ENCODE measurements around the gene SLC25A6. TPM values are rescaled to one million over a fixed set of nuclear protein-coding genes. Genes with fewer than 3 reads are reported as not detected.

The SLC25A6 gene
- total and polyA plus RNA-seq, 9 of the 15 experiments (the other 6 are each of a cell fraction or from before 2014, with no cell fraction given): 24.6 to 330 (median 129) TPM

- TF ChIP-seq TEAD2 (tag; IDR thresholded peaks at IDR 0.05): no peak
- TF ChIP-seq FOSL1 (tag; conservative IDR thresholded peaks at IDR 0.05): no peak
- TF ChIP-seq MAFF (IDR thresholded peaks at IDR 0.05; ENCODE audit: low read length): no peak
- TF ChIP-seq ZZZ3 (IDR thresholded peaks at IDR 0.05): no peak
- TF ChIP-seq MAFG (tag; conservative IDR thresholded peaks at IDR 0.05): no peak
- no peak for TF ChIP-seq HNRNPL (IDR thresholded peaks at IDR 0.05; ENCODE audit: low read depth, low read length)
Observed at GRCh38 chrX:1397441-1398270, 5.7 kb upstream of the SLC25A6 start (continued).

GRCh38 chrX:1397001-1397400 is 5.1 kb upstream of the SLC25A6 start:
- ATAC-seq (no peak), FAIRE-seq (no peak), DNase-seq (ENCODE audit: extremely low read depth in 1 of 4, low spot score in 3 of 4) (no peak)
- no peak overlapping the region for H3K9ac ChIP-seq (ENCODE audit: insufficient read depth in 1 of 2, low read depth in 2 of 2, low read length in 2 of 2)
- H3K9me1 ChIP-seq (ENCODE audit: control insufficient read depth, insufficient read depth, low read length): no peaks in the 10 kb centered on the region
- no peak overlapping the region for H3K4me3 ChIP-seq
- ChIA-PET POLR2A (no interaction called here), CTCF (ENCODE audit: low intra/inter-chr PET ratio) (no interaction called here)
- H2AFZ ChIP-seq (ENCODE audit: low read depth, low read length): no peak overlapping the region
- no peaks in the 10 kb centered on the region for H4K20me1 ChIP-seq (replicated peaks; ENCODE audit: control insufficient read depth, insufficient read depth, low read length)
- TF ChIP-seq RFX1 (IDR thresholded peaks at IDR 0.05): no peak
- TF ChIP-seq MLX (CRISPR knock-in tag; conservative IDR thresholded peaks at IDR 0.05): no peak
- TF ChIP-seq CGGBP1 (CRISPR knock-in tag; IDR thresholded peaks at IDR 0.05): no peak
- TF ChIP-seq RBM34 (IDR thresholded peaks at IDR 0.05; ENCODE audit: borderline replicate concordance, insufficient read depth, low read length): no peak
- no peak overlapping the region for H3K27ac ChIP-seq (ENCODE audit: extremely low read depth, low read depth, low read length)
- H3K36me3 ChIP-seq (ENCODE audit: control insufficient read depth, insufficient read depth, low read length): no peaks in the 10 kb centered on the region
- H3K27me3 ChIP-seq (ENCODE audit: control insufficient read depth in 2 of 2, insufficient read depth in 2 of 2, low read length in 2 of 2): no peaks in the 10 kb centered on the region
- peaks cover 14% of the 10 kb centered on the region; the same call in 2 of the 3 replicates for H3K79me2 ChIP-seq (ENCODE audit: control insufficient read depth, insufficient read depth, low read length)
- H3K4me1 ChIP-seq (replicated peaks in 1 of 2; ENCODE audit: control insufficient read depth in 2 of 2, insufficient read depth in 2 of 2, low read length in 2 of 2): peaks cover 2 to 42% of the 10 kb centered on the region in 2 experiments; a peak in 3 of 5 replicates
- no peak overlapping the region for H3K4me2 ChIP-seq (ENCODE audit: insufficient read depth, low read length)
- H3K9me3 ChIP-seq (replicated peaks; ENCODE audit: control insufficient read depth, insufficient read depth, low read depth, low read length): no peaks in the 10 kb centered on the region
- no TSS peak for BruUV-seq (replicated peaks)
- in situ Hi-C loops (cut with MboI) (no loop called here), intact Hi-C loops (cut with micrococcal nuclease) (no loop called here)
- no CpG with 5 or more reads among the region's 15 CpGs for WGBS (ENCODE audit: insufficient coverage, low coverage, missing lambda C conversion rate)

Measured in K562 (cell line).